ENCODE data around the gene SARS1. TPM values are rescaled to one million over a fixed set of nuclear protein-coding genes. Genes with fewer than 3 reads are reported as not detected.

SARS1 gene
- total and polyA plus RNA-seq, 2 of the 13 experiments (the other 11 are each of a cell fraction or from before 2014, with no cell fraction given): 103 to 134 TPM

GRCh38 chr1:109274533-109275476 lies 61.1 kb downstream of the SARS1 start (continued):
- TF ChIP-seq, protein P1, sequence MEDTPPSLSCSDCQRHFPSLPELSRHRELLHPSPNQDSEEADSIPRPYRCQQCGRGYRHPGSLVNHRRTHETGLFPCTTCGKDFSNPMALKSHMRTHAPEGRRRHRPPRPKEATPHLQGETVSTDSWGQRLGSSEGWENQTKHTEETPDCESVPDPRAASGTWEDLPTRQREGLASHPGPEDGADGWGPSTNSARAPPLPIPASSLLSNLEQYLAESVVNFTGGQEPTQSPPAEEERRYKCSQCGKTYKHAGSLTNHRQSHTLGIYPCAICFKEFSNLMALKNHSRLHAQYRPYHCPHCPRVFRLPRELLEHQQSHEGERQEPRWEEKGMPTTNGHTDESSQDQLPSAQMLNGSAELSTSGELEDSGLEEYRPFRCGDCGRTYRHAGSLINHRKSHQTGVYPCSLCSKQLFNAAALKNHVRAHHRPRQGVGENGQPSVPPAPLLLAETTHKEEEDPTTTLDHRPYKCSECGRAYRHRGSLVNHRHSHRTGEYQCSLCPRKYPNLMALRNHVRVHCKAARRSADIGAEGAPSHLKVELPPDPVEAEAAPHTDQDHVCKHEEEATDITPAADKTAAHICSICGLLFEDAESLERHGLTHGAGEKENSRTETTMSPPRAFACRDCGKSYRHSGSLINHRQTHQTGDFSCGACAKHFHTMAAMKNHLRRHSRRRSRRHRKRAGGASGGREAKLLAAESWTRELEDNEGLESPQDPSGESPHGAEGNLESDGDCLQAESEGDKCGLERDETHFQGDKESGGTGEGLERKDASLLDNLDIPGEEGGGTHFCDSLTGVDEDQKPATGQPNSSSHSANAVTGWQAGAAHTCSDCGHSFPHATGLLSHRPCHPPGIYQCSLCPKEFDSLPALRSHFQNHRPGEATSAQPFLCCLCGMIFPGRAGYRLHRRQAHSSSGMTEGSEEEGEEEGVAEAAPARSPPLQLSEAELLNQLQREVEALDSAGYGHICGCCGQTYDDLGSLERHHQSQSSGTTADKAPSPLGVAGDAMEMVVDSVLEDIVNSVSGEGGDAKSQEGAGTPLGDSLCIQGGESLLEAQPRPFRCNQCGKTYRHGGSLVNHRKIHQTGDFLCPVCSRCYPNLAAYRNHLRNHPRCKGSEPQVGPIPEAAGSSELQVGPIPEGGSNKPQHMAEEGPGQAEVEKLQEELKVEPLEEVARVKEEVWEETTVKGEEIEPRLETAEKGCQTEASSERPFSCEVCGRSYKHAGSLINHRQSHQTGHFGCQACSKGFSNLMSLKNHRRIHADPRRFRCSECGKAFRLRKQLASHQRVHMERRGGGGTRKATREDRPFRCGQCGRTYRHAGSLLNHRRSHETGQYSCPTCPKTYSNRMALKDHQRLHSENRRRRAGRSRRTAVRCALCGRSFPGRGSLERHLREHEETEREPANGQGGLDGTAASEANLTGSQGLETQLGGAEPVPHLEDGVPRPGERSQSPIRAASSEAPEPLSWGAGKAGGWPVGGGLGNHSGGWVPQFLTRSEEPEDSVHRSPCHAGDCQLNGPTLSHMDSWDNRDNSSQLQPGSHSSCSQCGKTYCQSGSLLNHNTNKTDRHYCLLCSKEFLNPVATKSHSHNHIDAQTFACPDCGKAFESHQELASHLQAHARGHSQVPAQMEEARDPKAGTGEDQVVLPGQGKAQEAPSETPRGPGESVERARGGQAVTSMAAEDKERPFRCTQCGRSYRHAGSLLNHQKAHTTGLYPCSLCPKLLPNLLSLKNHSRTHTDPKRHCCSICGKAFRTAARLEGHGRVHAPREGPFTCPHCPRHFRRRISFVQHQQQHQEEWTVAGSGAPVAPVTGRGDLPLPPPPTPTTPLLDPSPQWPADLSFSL (CRISPR knock-in tag; IDR thresholded peaks at IDR 0.05): 0 out of 2 replicates have a peak, but pooled peaks have one; percentile 36
- 0 out of 2 replicates have a peak, but pooled peaks have one; percentile 56 for TF ChIP-seq EED (CRISPR knock-in tag; IDR thresholded peaks at IDR 0.05)
- TF ChIP-seq LCORL (IDR thresholded peaks at IDR 0.05): no peak; the same call in 1 of the 2 replicates
- peak; percentile 99 for TF ChIP-seq LCORL (CRISPR knock-in tag; IDR thresholded peaks at IDR 0.05)
- TF ChIP-seq ZNF280B (CRISPR knock-in tag; IDR thresholded peaks at IDR 0.05; ENCODE audit: borderline replicate concordance): 0 out of 2 replicates have a peak, but pooled peaks have one; percentile 15
- TF ChIP-seq ZNF552 (CRISPR knock-in tag; IDR thresholded peaks at IDR 0.05; ENCODE audit: borderline replicate concordance): no peak
- no peak for TF ChIP-seq ZNF576 (CRISPR knock-in tag; IDR thresholded peaks at IDR 0.05)
- no peak; the same call in 1 of the 2 replicates for TF ChIP-seq ZNF362 (CRISPR knock-in tag; IDR thresholded peaks at IDR 0.05; ENCODE audit: borderline replicate concordance)
- no peak for TF ChIP-seq SAFB2 (CRISPR knock-in tag; IDR thresholded peaks at IDR 0.05; ENCODE audit: borderline replicate concordance, low read depth)
- TF ChIP-seq ZNF691 (CRISPR knock-in tag; IDR thresholded peaks at IDR 0.05; ENCODE audit: borderline replicate concordance, low read depth): peak; percentile 26; the same call in 1 of the 2 replicates
- peak; percentile 94 for TF ChIP-seq ZBTB7B (CRISPR knock-in tag; IDR thresholded peaks at IDR 0.05)
- TF ChIP-seq RAD21 (CRISPR knock-in tag; IDR thresholded peaks at IDR 0.05): no peak
- peak; percentile 69; the same call in 1 of the 2 replicates for TF ChIP-seq NCOA2 (CRISPR knock-in tag; IDR thresholded peaks at IDR 0.05)
- no peak for TF ChIP-seq FOXM1 (CRISPR knock-in tag; IDR thresholded peaks at IDR 0.05)
- TF ChIP-seq GATAD2A (CRISPR knock-in tag; IDR thresholded peaks at IDR 0.05): peak; percentile 82
- TF ChIP-seq, protein P2, sequence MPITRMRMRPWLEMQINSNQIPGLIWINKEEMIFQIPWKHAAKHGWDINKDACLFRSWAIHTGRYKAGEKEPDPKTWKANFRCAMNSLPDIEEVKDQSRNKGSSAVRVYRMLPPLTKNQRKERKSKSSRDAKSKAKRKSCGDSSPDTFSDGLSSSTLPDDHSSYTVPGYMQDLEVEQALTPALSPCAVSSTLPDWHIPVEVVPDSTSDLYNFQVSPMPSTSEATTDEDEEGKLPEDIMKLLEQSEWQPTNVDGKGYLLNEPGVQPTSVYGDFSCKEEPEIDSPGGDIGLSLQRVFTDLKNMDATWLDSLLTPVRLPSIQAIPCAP (CRISPR knock-in tag; IDR thresholded peaks at IDR 0.05; ENCODE audit: low read depth): no peak
- TF ChIP-seq SATB2 (CRISPR knock-in tag; IDR thresholded peaks at IDR 0.05): no peak

Data from HepG2 (cell line).